ENCODE results near the gene EPHA7.

- TF ChIP-seq, protein P1, sequence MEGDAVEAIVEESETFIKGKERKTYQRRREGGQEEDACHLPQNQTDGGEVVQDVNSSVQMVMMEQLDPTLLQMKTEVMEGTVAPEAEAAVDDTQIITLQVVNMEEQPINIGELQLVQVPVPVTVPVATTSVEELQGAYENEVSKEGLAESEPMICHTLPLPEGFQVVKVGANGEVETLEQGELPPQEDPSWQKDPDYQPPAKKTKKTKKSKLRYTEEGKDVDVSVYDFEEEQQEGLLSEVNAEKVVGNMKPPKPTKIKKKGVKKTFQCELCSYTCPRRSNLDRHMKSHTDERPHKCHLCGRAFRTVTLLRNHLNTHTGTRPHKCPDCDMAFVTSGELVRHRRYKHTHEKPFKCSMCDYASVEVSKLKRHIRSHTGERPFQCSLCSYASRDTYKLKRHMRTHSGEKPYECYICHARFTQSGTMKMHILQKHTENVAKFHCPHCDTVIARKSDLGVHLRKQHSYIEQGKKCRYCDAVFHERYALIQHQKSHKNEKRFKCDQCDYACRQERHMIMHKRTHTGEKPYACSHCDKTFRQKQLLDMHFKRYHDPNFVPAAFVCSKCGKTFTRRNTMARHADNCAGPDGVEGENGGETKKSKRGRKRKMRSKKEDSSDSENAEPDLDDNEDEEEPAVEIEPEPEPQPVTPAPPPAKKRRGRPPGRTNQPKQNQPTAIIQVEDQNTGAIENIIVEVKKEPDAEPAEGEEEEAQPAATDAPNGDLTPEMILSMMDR (conservative IDR thresholded peaks at IDR 0.05; ENCODE audit: low read length), result no peak
- TF ChIP-seq EZH2phosphoT487 (IDR thresholded peaks at IDR 0.05; ENCODE audit: borderline replicate concordance, low read depth, low read length), result no peak
Observed at GRCh38 chr6:93295631-93296030, 123.7 kb downstream of the EPHA7 start.

Measured in OCI-LY7 (cell line).